PC-9 (cell line): ENCODE results near the gene TLE1. TPM values are rescaled to one million over a fixed set of nuclear protein-coding genes. Genes with fewer than 3 reads are reported as not detected.

Source experiments
- BruUV-seq: library from RNA; stranded (reverse); fragments of 400-500 nt; replicated peaks from 2 replicates; lab custom pipeline; 2021; lab: Mats Ljungman, UMichigan
- CTCF ChIA-PET: fragments of 300-600 bp; sonication (Branson Sonifier 250); formaldehyde crosslinking; loops from one replicate; lab custom pipeline; 2022; ENCODE audit warnings: antibody characterized with exemption; lab: Charles Lee
- POLR2A ChIA-PET: fragments of 300-600 bp; sonication (Branson Sonifier 250); formaldehyde crosslinking; loops from one replicate; lab custom pipeline; 2022; ENCODE audit warnings: antibody characterized with exemption; ENCODE audit not compliant: unreplicated experiment; lab: Charles Lee
- DNase-seq, 2 experiments: peaks; one replicate each; pipeline versions ENCODE4 v3.0.0 to v3.0.0-alpha.2; 2015 to 2022; ENCODE audit warnings: mixed read lengths in 1 of 2
- H2AFZ ChIP-seq: fragments of 200-600 bp; sonication (generic); 2 replicates; pipeline ENCODE4 v1.8.1; 2017; ENCODE audit warnings: antibody characterized with exemption
- H3F3A ChIP-seq: fragments of 200-600 bp; sonication (generic); 2 replicates; pipeline ENCODE4 v1.8.1; 2017; ENCODE audit warnings: antibody characterized with exemption, mild to moderate bottlenecking, low read depth; ENCODE audit not compliant: insufficient read depth
- H3K27ac ChIP-seq: fragments of 200-600 bp; sonication (generic); 2 replicates; pipeline ENCODE4 v1.6.1; 2016; ENCODE audit warnings: mixed run types
- H3K27me3 ChIP-seq: fragments of 200-600 bp; sonication (generic); 2 replicates; pipeline ENCODE4 v1.6.1; 2016; ENCODE audit warnings: low read depth, mixed run types; ENCODE audit not compliant: insufficient read depth
- H3K36me3 ChIP-seq: fragments of 200-600 bp; sonication (generic); 2 replicates; pipeline ENCODE4 v1.6.1; 2016; ENCODE audit warnings: low read depth, mixed run types
- H3K4me1 ChIP-seq: fragments of 200-600 bp; sonication (generic); replicated peaks from 2 replicates; pipeline ENCODE4 v1.6.1; 2016; ENCODE audit warnings: mixed run types; ENCODE audit not compliant: insufficient read depth
- H3K4me2 ChIP-seq: fragments of 200-600 bp; sonication (generic); 2 replicates; pipeline ENCODE4 v1.6.1; 2017; ENCODE audit warnings: mixed run types
- H3K4me3 ChIP-seq: fragments of 200-600 bp; sonication (generic); 2 replicates; pipeline ENCODE4 v1.6.1; 2016; ENCODE audit warnings: mixed run types
- H3K79me2 ChIP-seq: fragments of 200-600 bp; sonication (generic); 2 replicates; pipeline ENCODE4 v1.6.1; 2017; ENCODE audit warnings: low read depth, mixed run types
- H3K9me2 ChIP-seq: fragments of 200-600 bp; sonication (generic); 2 replicates; pipeline ENCODE4 v1.8.1; 2017; ENCODE audit warnings: mild to moderate bottlenecking; ENCODE audit not compliant: insufficient read depth
- H3K9me3 ChIP-seq: fragments of 200-600 bp; sonication (generic); 2 replicates; pipeline ENCODE4 v1.8.1; 2016; ENCODE audit warnings: low read depth; ENCODE audit not compliant: insufficient read depth
- H4K20me1 ChIP-seq: fragments of 200-600 bp; sonication (generic); 2 replicates; pipeline ENCODE4 v1.8.1; 2017; ENCODE audit not compliant: insufficient read depth
- CTCF ChIP-seq: fragments of 200-600 bp; sonication (generic); conservative IDR thresholded peaks from 2 replicates; pipeline ENCODE4 v1.6.1; 2017; ENCODE audit warnings: mixed run types, antibody characterized with exemption, mild to moderate bottlenecking, moderate library complexity
- EZH2 ChIP-seq: fragments of 200-600 bp; sonication (generic); IDR thresholded peaks from 2 replicates; pipeline ENCODE4 v1.8.0; 2017; ENCODE audit warnings: antibody characterized with exemption, low read depth
- intact Hi-C: fragments of 100-400 bp; cut with micrococcal nuclease; formaldehyde crosslinking; loops from one replicate; pipeline ENCODE4 v1.10.0; 2022; ENCODE audit not compliant: unreplicated experiment
- total RNA-seq: library from RNA; stranded (reverse); gene quantifications from 2 replicates; pipeline ENCODE4 v1.2.3, GENCODE V29; 2021

The TLE1 gene
- total RNA-seq, 1 experiment from 2014 or later, result 80.9 TPM

- no TSS peak for BruUV-seq
- no peak overlapping the region for H3K4me3 ChIP-seq
- no peaks in the 10 kb centered on the region for H3K27me3 ChIP-seq
- peaks cover 16% of the 10 kb centered on the region; the same call in 1 of the 2 replicates for H3F3A ChIP-seq
- H3K27ac ChIP-seq, result no peak overlapping the region
- H4K20me1 ChIP-seq, result peaks cover 60% of the 10 kb centered on the region
- ChIA-PET CTCF (no interaction called here), POLR2A (interaction anchor here (0.6 kb wide), 1 partner anchor 55 kb away, joined by 20 read pairs; no protein-coding TSS in a partner anchor)
- no peaks in the 10 kb centered on the region for H3K9me2 ChIP-seq
- TF ChIP-seq EZH2 (no peak), CTCF (no peak)
- intact Hi-C loops, result loop anchor here (10.0 kb wide), 4 partner anchors 652 to 1508 kb away; no protein-coding TSS in a partner anchor
- H3K79me2 ChIP-seq, result peaks cover 100% of the 10 kb centered on the region
- H3K36me3 ChIP-seq, result peaks cover 64% of the 10 kb centered on the region
- peaks cover 32% of the 10 kb centered on the region for H3K4me1 ChIP-seq
- H3K4me2 ChIP-seq, result no peak overlapping the region
- DNase-seq, result no peak
- no peak overlapping the region for H2AFZ ChIP-seq
- no peaks in the 10 kb centered on the region for H3K9me3 ChIP-seq
Observed at GRCh38 chr9:81683238-81683637, 6.1 kb downstream of the TLE1 start.

- Histone ChIP-seq H2AFZ (no peak overlapping the region), H3K4me1 (peaks cover 32% of the 10 kb centered on the region), H3K4me2 (no peak overlapping the region), H4K20me1 (peaks cover 60% of the 10 kb centered on the region), H3F3A (peaks cover 16% of the 10 kb centered on the region; the same call in 1 of the 2 replicates), H3K36me3 (peaks cover 68% of the 10 kb centered on the region), H3K79me2 (peaks cover 100% of the 10 kb centered on the region), H3K27ac (no peak overlapping the region), H3K27me3 (no peaks in the 10 kb centered on the region), H3K9me2 (no peaks in the 10 kb centered on the region), H3K4me3 (no peak overlapping the region), H3K9me3 (no peaks in the 10 kb centered on the region)
- TF ChIP-seq CTCF, result no peak
- ChIA-PET CTCF (no interaction called here), POLR2A (no interaction called here)
- intact Hi-C loops, result loop anchor here (10.0 kb wide), 4 partner anchors 652 to 1508 kb away; no protein-coding TSS in a partner anchor
- no peak for DNase-seq
- BruUV-seq, result no TSS peak
Observed at GRCh38 chr9:81682797-81683196, 6.5 kb downstream of the TLE1 start.

GRCh38 chr9:81682177-81682576 lies 7.2 kb downstream of the TLE1 start:
- no TSS peak for BruUV-seq
- Histone ChIP-seq H3K4me1 (peaks cover 32% of the 10 kb centered on the region), H3K9me3 (no peaks in the 10 kb centered on the region), H3K27ac (no peak overlapping the region), H3K79me2 (peaks cover 100% of the 10 kb centered on the region), H3K9me2 (no peaks in the 10 kb centered on the region), H4K20me1 (peaks cover 60% of the 10 kb centered on the region), H3K4me3 (no peak overlapping the region), H3K4me2 (no peak overlapping the region), H3K36me3 (peaks cover 72% of the 10 kb centered on the region), H2AFZ (no peak overlapping the region), H3K27me3 (no peaks in the 10 kb centered on the region), H3F3A (peaks cover 16% of the 10 kb centered on the region; the same call in 1 of the 2 replicates)
- no peak for TF ChIP-seq CTCF
- no peak for TF ChIP-seq EZH2
- intact Hi-C loops, result loop anchor here (10.0 kb wide), 4 partner anchors 653 to 1507 kb away; no protein-coding TSS in a partner anchor
- DNase-seq, result no peak
- ChIA-PET CTCF (no interaction called here), POLR2A (no interaction called here)
